ENCODE data around the gene IFNLR1.

Gene IFNLR1

GRCh38 chr1:24109686-24110475, 77.2 kb downstream of the IFNLR1 start:
- Histone ChIP-seq H3K4me1 (ENCODE audit: insufficient read depth, low read length) (peaks cover 11% of the 10 kb centered on the region), H3K36me3 (ENCODE audit: insufficient read depth, low read length) (no peaks in the 10 kb centered on the region), H3K9me3 (ENCODE audit: control insufficient read depth, insufficient read depth, low read length) (no peaks in the 10 kb centered on the region), H3K9ac (ENCODE audit: low read depth, low read length) (no peak overlapping the region)

DNA sequence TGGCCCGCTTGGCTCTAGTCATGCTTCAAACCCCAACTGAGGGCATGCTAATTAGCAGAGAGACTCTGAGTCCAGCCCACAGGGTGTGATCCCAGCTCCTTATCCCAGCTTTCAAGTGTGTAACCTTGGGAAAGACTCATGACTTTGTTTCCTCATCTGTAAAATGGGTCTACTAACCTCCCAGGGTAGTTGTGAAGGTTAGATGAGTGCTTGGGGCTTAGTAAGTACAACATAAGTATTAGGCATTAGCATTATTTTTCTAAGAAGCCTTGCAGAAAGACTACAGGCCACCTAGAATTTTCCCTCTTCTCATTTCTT, 78.0 kb downstream of the IFNLR1 start:
- no peaks in the 10 kb centered on the region for H3K9me3 ChIP-seq (ENCODE audit: control insufficient read depth, insufficient read depth, low read length)
- no peak overlapping the region for H3K9ac ChIP-seq (ENCODE audit: low read depth, low read length)
- H3K4me1 ChIP-seq (ENCODE audit: insufficient read depth, low read length): peaks cover 11% of the 10 kb centered on the region
- no peaks in the 10 kb centered on the region for H3K36me3 ChIP-seq (ENCODE audit: insufficient read depth, low read length)

DNA sequence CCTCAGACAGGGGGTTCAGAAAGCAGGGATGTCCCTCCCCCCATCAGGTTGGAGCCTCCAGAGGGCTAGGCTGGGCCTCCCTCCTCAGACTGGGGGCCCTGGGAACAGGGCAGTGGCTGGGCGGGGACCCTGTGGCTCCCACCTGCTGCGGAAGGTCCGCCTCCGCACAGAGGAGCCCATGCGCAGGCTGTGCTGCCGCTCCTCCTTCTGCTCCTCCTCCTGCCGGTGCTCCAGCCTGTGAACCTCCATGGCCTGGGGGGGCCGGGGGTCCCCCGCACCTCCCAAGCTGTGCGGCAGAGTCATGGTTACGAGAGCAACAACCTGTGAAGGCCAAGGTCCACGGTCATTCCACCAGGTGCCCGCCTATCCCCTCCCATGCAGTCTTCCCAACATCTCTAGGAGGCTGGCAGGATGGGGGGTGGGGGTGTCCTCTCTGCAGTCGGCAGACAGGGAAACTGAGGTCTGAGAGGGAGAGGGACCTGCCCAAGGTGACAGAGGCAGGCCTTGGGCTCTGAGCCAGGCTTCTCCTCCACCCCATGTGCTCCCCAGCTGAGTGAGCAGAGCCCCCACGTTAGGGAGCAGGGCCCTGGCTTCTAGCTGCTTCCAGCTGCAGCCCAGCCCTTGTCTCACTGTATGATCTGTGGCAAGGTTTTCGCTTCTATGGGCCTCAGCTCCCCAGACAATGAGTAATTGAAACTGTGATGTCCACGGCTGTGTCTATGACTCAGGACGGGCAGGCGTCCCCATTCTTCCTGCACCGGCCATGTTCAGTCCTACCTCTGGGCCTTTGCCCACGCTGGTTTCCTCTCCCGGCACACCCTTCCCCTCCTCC, 78.5 kb downstream of the IFNLR1 start:
- H3K9me3 ChIP-seq (ENCODE audit: control insufficient read depth, insufficient read depth, low read length): no peaks in the 10 kb centered on the region
- no peaks in the 10 kb centered on the region for H3K36me3 ChIP-seq (ENCODE audit: insufficient read depth, low read length)
- no peak overlapping the region for H3K9ac ChIP-seq (ENCODE audit: low read depth, low read length)
- H3K4me1 ChIP-seq (ENCODE audit: insufficient read depth, low read length): peaks cover 11% of the 10 kb centered on the region

GRCh38 chr1:24107462-24108138, 79.5 kb downstream of the IFNLR1 start:
- Histone ChIP-seq H3K9me3 (ENCODE audit: control insufficient read depth, insufficient read depth, low read length) (no peaks in the 10 kb centered on the region), H3K4me1 (ENCODE audit: insufficient read depth, low read length) (peaks cover 11% of the 10 kb centered on the region), H3K36me3 (ENCODE audit: insufficient read depth, low read length) (no peaks in the 10 kb centered on the region), H3K9ac (ENCODE audit: low read depth, low read length) (no peak overlapping the region)

DNA sequence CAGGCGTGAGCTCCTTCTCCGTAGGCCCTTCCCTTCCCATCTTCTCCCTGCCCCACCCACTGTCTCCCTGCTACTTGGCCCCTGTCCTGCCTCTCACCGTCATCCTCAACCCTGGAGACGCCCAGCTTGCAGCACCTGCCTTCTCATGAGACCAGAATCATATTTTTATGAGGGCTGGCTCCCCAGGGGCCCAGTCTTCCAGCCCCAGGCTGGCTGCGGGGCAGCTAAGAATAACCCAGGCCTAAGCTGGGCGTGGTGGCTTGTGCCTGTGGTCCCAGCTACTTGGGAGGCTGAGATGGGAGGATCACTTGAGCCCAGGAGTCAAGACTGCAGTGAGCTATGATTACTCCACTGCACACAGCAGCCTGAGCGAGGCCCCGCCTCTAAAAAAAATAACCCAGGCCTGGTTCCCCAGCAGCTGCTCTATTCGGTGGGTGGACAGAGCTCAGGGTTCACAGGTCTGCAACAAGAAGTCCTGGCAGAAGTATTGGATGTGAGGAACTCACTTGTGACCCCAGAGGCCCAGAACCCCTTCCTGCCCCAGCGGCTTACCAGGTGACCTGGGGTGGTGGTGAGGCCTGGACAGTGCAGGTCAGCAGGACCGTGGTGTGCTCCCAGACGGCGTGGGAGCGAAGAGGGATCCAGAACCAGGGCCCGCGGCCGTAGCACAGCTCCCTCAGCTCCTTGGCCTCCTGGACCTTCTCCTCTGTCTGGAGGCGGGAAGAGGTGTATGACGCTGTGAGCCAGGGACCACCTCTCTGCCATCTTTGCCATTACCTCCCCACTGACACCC, 81.5 kb downstream of the IFNLR1 start:
- Histone ChIP-seq H3K9me3 (ENCODE audit: control insufficient read depth, insufficient read depth, low read length) (no peaks in the 10 kb centered on the region), H3K9ac (ENCODE audit: low read depth, low read length) (no peak overlapping the region), H3K4me1 (ENCODE audit: insufficient read depth, low read length) (peaks cover 11% of the 10 kb centered on the region), H3K36me3 (ENCODE audit: insufficient read depth, low read length) (no peaks in the 10 kb centered on the region)

DNA sequence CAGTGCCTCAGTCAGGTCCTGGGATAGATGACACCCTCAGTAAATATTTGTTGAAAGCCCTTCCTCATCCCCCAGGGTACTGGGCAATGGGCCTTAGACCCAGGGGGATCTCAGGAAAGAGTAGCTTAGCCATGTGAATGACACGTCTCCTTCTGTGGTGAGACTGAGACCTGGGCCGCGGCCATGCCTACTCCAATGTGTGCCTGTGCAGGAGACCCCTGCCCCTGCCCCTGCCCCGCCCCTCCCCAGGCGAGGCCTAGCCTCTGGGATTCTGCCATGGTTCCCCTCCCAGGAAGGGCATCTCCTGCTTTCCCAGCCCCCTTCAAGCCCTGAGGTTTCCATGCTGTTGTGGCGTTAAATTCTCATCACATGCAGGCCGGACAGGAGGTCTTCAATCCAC, 82.2 kb downstream of the IFNLR1 start:
- Histone ChIP-seq H3K4me1 (ENCODE audit: insufficient read depth, low read length) (peaks cover 11% of the 10 kb centered on the region), H3K36me3 (ENCODE audit: insufficient read depth, low read length) (no peaks in the 10 kb centered on the region), H3K9me3 (ENCODE audit: control insufficient read depth, insufficient read depth, low read length) (no peaks in the 10 kb centered on the region), H3K9ac (ENCODE audit: low read depth, low read length) (no peak overlapping the region)
